Peyer's patch (tissue), 4 donors: ENCODE data around the gene DPP4.

ENCODE experiments used
- POLR2A ChIP-seq, 2 donors: fragments of 450-650 bp; IDR thresholded peaks; one replicate each; pipeline ENCODE4 v1.5.1; 2017; ENCODE audit warnings: antibody characterized with exemption in 2 of 2, mild to moderate bottlenecking in 2 of 2, moderate library complexity in 2 of 2
- TF ChIP-seq, protein P1 (sequence below), 6 experiments: fragments of 450-650 bp in 4 of 6; fragments of 200-600 bp in 2 of 6; sonication (generic) in 1 of 6; IDR thresholded peaks; one replicate each; pipeline ENCODE4 v1.5.1; 2017 to 2019; ENCODE audit warnings: antibody characterized with exemption in 6 of 6, mild to moderate bottlenecking in 3 of 6, moderate library complexity in 1 of 6

DNA sequence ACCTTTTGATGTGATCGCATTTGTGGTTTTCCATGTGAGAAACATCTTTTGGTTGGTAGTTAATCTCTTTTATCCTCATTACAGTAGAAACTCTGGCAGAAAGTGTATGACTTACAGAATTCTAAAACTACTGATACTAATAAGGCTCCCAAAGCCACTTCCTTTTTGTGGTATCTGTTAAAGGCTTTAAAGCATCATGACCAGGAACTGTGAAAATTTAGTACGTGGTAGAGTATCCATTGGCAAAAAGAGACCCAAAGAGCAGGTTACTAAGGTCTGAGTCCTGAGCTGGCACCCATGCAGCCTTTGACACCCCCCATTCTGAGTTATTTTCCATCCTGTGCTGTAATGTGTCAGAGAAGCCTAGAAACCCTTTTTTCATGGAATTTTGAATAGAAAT is 94.5 kb downstream of the DPP4 start:
- TF ChIP-seq, protein P1, sequence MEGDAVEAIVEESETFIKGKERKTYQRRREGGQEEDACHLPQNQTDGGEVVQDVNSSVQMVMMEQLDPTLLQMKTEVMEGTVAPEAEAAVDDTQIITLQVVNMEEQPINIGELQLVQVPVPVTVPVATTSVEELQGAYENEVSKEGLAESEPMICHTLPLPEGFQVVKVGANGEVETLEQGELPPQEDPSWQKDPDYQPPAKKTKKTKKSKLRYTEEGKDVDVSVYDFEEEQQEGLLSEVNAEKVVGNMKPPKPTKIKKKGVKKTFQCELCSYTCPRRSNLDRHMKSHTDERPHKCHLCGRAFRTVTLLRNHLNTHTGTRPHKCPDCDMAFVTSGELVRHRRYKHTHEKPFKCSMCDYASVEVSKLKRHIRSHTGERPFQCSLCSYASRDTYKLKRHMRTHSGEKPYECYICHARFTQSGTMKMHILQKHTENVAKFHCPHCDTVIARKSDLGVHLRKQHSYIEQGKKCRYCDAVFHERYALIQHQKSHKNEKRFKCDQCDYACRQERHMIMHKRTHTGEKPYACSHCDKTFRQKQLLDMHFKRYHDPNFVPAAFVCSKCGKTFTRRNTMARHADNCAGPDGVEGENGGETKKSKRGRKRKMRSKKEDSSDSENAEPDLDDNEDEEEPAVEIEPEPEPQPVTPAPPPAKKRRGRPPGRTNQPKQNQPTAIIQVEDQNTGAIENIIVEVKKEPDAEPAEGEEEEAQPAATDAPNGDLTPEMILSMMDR (IDR thresholded peaks at IDR 0.05) = no peak
- no peak for TF ChIP-seq POLR2A (IDR thresholded peaks at IDR 0.05)
